ENCODE data around the gene C1orf232.

The C1orf232 gene

DNA sequence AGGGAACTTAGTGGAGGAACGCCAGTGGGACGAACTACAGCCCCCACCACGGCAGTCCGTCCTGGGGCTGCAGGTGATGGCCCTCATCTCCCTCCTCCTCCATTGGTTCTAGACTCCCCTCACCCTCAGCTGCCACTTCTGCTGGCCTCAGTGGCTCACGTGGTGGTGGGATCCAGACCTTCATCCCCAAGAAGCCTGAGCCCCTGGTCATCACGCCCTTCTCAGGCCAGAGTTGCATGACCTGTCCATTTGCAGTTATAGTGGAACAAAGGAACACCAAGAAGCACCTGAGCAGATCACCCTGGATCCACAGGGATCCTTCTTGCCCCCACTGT, 22.8 kb downstream of the C1orf232 start:
- no peak overlapping the region for H3K4me3 ChIP-seq (ENCODE audit: low read depth, low read length)
- no peaks in the 10 kb centered on the region for H3K4me1 ChIP-seq
- H3K79me2 ChIP-seq: no peaks in the 10 kb centered on the region
- H3K4me2 ChIP-seq (ENCODE audit: low read length): no peak overlapping the region
- TF ChIP-seq, protein P1, sequence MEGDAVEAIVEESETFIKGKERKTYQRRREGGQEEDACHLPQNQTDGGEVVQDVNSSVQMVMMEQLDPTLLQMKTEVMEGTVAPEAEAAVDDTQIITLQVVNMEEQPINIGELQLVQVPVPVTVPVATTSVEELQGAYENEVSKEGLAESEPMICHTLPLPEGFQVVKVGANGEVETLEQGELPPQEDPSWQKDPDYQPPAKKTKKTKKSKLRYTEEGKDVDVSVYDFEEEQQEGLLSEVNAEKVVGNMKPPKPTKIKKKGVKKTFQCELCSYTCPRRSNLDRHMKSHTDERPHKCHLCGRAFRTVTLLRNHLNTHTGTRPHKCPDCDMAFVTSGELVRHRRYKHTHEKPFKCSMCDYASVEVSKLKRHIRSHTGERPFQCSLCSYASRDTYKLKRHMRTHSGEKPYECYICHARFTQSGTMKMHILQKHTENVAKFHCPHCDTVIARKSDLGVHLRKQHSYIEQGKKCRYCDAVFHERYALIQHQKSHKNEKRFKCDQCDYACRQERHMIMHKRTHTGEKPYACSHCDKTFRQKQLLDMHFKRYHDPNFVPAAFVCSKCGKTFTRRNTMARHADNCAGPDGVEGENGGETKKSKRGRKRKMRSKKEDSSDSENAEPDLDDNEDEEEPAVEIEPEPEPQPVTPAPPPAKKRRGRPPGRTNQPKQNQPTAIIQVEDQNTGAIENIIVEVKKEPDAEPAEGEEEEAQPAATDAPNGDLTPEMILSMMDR (IDR thresholded peaks at IDR 0.05): no peak
- no peaks in the 10 kb centered on the region for H3K27me3 ChIP-seq (ENCODE audit: control insufficient read depth, insufficient read depth, low read length)
- no peaks in the 10 kb centered on the region for H3K36me3 ChIP-seq (ENCODE audit: control insufficient read depth, insufficient read depth, low read length)
- no peaks in the 10 kb centered on the region for H3K9me3 ChIP-seq (ENCODE audit: control insufficient read depth, low read length)
- no peak overlapping the region for H3K27ac ChIP-seq
- no peak overlapping the region for H3K9ac ChIP-seq
- H2AFZ ChIP-seq: no peak overlapping the region

DNA sequence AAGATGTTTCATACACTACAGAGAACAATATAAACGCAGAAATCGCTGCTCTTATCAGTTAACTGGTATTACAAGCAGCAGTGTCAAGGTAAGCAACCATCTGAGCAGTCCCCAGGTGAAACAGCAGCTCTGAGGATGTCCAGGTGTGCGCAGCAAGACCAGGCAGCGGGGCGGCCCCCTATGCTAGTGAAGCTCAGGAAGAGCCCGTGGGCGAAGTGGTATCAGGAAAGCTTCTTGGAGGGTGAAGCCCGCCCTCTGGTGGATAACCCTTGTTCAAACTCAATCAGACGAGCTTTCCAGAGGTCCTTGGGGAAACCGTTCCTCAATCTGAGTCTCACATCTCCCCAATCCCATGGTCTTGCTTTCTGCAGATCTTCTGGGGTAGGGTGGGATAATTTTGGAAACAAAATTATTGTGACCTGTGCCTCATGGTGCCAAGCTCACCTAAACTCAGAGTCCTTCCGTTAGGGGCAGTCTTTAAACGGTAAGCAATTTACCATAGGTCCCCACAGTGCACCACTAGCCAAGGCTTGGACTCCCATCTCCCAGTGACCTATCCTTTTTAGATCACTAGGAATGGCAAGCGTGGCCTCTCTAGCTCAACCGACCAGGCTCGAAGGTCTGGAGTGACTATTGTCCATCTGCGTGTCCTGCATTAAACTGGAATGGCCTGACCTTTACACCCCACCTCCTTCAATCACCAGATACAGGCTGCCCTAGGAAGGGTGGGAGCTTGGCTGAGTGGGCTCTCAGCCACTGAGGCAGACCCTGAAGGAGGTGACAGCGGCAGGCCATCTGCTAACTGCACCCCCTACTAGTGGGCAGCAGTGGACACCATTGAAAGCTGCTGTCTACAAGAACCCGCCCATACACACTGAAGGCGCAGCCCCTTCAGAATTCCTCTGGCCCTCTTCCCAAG, 23.5 kb downstream of the C1orf232 start:
- H2AFZ ChIP-seq: peak overlapping the region; percentile 16
- H3K4me1 ChIP-seq: no peaks in the 10 kb centered on the region
- H3K27ac ChIP-seq: no peak overlapping the region
- H3K9me3 ChIP-seq (ENCODE audit: control insufficient read depth, low read length): no peaks in the 10 kb centered on the region
- no peak overlapping the region for H3K9ac ChIP-seq
- TF ChIP-seq, protein P1 (IDR thresholded peaks at IDR 0.05): peak; percentile 58
- no peak overlapping the region for H3K4me3 ChIP-seq (ENCODE audit: low read depth, low read length)
- H3K27me3 ChIP-seq (ENCODE audit: control insufficient read depth, insufficient read depth, low read length): no peaks in the 10 kb centered on the region
- no peaks in the 10 kb centered on the region for H3K79me2 ChIP-seq
- H3K36me3 ChIP-seq (ENCODE audit: control insufficient read depth, insufficient read depth, low read length): no peaks in the 10 kb centered on the region
- H3K4me2 ChIP-seq (ENCODE audit: low read length): peak overlapping the region; percentile 30

DNA sequence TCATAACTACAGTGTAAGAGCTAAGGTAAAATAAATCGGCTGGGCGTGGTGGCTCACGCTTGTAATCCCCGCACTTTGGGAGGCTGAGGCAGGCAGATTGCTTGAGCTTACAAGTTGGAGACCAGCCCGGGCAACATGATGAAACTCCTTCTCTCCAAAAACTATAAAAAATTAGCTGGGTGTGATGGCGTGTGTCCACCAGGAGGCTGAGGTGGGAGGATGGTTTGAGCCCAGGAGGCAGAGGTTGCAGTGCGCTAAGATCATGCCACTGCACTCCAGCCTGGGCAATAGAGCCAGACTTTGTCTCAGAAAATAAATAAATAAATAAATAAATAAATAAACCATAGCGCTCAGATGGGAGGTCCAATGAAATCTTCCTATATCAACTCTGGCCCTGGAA, 26.6 kb downstream of the C1orf232 start:
- TF ChIP-seq, protein P1 (IDR thresholded peaks at IDR 0.05): no peak
- Histone ChIP-seq H3K4me3 (ENCODE audit: low read depth, low read length) (no peak overlapping the region), H3K79me2 (no peaks in the 10 kb centered on the region), H3K4me1 (no peaks in the 10 kb centered on the region), H3K4me2 (ENCODE audit: low read length) (no peak overlapping the region), H3K27ac (no peak overlapping the region), H2AFZ (no peak overlapping the region), H3K27me3 (ENCODE audit: control insufficient read depth, insufficient read depth, low read length) (no peaks in the 10 kb centered on the region), H3K9me3 (ENCODE audit: control insufficient read depth, low read length) (no peaks in the 10 kb centered on the region), H3K36me3 (ENCODE audit: control insufficient read depth, insufficient read depth, low read length) (no peaks in the 10 kb centered on the region), H3K9ac (no peak overlapping the region)

DNA sequence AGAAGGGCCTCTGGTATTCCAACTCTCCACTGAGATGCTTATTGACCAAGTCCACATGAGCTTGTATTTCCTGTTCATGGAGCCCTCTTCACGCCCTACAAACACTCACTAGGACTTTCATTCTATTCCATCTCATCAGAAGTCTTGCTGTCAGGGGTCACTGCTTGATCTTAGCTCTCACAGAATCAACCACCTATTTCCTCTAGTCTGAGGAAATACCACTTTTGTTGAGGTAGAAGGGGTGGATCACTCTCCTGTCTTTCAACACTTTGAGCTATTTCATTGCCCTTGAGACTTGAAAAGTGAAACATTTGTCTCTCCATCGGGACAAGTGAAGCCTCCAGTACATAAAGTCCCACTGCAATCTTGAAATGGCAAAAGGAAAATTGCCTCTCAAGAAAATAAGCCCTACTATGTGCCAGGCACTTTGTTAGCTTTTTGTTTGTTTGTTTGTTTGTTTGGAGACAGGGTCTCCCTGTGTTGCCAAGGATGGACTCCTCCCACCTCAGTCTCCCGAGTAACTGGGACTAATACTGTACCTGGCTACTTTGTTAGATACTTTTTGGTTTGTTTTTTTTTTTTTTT, 29.7 kb downstream of the C1orf232 start:
- H3K27ac ChIP-seq: no peak overlapping the region

More for the DNA sequence above, 29.7 kb downstream of the C1orf232 start:
- TF ChIP-seq, protein P1 (IDR thresholded peaks at IDR 0.05): no peak
- no peak overlapping the region for H3K4me2 ChIP-seq (ENCODE audit: low read length)
- no peaks in the 10 kb centered on the region for H3K9me3 ChIP-seq (ENCODE audit: control insufficient read depth, low read length)
- no peak overlapping the region for H3K9ac ChIP-seq
- H3K4me1 ChIP-seq: no peaks in the 10 kb centered on the region
- H3K36me3 ChIP-seq (ENCODE audit: control insufficient read depth, insufficient read depth, low read length): no peaks in the 10 kb centered on the region
- no peak overlapping the region for H3K4me3 ChIP-seq (ENCODE audit: low read depth, low read length)
- H2AFZ ChIP-seq: no peak overlapping the region
- H3K27me3 ChIP-seq (ENCODE audit: control insufficient read depth, insufficient read depth, low read length): no peaks in the 10 kb centered on the region
- no peaks in the 10 kb centered on the region for H3K79me2 ChIP-seq

All from parathyroid adenoma (tissue), 2 donors.